HK-2 (cell line): ENCODE data around the gene APLF.
"Not testable (repeated sequence)": the region's sequence is repeated elsewhere in the genome, so short reads cannot be mapped to it uniquely, and the experiment has no call there.

Experiments used
- DNase-seq: peaks from one replicate; pipeline ENCODE4 v3.0.0-alpha.2; 2018; ENCODE audit not compliant: unreplicated experiment

Gene APLF

DNA sequence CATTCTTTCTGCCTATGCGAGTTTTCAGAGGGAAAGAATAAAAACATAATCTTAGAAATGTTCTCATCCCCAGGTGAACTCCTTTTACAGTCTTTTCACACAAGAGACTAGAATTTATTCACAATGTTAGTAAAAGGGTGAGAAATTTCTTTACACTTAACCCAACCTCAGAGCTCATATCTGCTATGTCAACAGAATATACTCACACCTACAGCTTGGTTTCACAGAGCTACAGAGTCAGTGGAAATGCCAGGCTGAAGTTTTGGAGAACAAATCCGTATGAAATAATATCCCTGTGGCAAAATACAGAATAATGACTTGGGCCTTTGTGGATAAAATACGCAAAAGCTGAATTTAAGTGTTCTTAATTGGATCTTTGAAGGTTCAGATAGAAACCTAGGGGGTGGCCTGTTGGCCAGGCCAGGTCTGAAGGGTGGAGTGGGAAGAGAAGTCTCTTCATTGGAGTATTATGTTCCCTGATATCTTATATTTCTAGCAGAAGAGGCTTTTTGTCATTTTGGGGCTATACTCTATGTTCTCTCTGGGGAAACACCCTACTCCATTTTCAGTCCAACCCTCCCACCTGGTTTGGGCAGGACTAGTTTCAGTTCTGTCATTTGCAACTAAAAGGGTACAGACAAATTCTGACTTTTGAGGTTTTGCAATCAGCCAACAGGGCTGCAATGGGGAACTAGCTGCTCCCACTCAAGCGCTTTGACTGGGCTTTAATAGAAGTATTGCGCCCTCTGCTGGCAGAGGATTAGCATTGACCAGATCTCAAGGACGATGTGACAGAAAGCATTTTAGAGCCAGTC, 26.0 kb upstream of the APLF start:
- peak; percentile 60 for DNase-seq

DNA sequence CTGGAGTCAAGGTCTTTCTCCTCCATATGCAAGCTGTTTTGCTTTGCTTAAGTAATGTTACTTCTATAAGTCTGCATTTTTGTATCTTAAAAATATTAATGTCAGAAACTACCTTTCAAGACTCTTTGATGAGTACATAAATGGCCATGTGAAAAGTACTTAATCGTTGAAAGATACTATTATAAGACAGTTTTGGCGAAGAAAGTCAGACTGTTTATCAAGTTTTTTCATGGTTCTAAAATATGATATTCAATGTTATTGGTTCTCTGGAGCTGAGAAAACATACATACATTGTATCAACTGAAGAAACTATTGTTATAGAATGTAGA, 25.4 kb upstream of the APLF start:
- DNase-seq: no peak

- DNase-seq: not testable (repeated sequence)
Observed at GRCh38 chr2:68446425-68446824, 21.0 kb upstream of the APLF start.

GRCh38 chr2:68447118-68447517, 20.3 kb upstream of the APLF start:
- DNase-seq: no peak

- no peak for DNase-seq
Observed at GRCh38 chr2:68448671-68449653, 18.4 kb upstream of the APLF start.

DNA sequence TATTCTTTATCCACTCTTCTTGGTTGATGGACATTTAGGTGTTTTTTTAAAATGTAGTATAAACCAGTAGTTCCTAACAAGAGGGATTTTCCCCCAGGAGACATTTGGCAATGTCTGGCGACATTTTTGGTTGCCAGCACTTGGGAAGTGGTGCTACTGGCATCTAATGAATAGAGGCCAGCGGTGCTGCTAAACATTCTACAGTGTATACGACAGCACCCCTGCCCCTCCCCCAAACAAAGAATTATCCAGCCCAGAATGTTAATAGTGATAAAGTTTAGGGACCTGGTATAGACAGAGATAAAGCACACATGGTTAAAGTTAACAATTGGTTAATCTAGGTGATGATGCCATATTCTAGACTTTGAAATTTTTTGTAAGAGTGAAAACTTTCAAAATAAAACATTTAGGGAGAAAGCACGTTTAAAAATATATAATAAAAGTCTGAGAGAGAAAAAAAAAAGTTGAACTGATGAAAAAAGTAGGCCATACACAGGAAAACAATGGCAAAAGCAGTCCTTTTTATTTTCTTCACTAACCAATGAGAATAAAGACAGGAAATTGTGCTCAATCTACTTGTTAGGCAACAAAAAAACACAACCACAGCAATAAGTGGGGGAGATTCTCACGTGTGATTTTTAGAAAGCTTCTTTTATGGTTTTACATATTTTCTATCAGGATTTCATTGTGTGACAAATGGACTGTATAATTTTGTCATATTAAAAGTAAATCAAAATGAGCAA, 15.1 kb upstream of the APLF start:
- DNase-seq: no peak

- no peak for DNase-seq
Observed at GRCh38 chr2:68453761-68454360, 13.5 kb upstream of the APLF start.

GRCh38 chr2:68454719-68455118, 12.7 kb upstream of the APLF start:
- DNase-seq: no peak

- DNase-seq: no peak
Observed at GRCh38 chr2:68456198-68456597, 11.2 kb upstream of the APLF start.

DNA sequence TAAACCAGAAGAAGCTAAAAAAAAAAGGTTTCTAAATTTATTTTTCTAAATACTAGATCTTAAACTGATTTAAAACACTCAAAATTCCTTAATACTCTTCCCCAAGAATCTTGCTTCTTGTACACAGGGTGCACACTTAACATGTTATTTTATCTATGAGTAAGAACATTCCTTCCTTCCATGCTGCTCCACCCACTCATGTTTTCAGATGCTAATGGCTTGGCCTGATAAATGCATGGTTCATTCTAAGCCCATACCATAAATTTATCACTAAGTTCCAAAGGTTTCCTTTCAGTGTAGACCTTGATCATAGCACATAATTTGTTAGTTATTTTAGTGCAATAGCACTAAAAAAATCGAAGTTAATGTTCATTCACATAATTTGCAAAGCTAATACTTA, 8.4 kb upstream of the APLF start:
- DNase-seq: no peak

DNA sequence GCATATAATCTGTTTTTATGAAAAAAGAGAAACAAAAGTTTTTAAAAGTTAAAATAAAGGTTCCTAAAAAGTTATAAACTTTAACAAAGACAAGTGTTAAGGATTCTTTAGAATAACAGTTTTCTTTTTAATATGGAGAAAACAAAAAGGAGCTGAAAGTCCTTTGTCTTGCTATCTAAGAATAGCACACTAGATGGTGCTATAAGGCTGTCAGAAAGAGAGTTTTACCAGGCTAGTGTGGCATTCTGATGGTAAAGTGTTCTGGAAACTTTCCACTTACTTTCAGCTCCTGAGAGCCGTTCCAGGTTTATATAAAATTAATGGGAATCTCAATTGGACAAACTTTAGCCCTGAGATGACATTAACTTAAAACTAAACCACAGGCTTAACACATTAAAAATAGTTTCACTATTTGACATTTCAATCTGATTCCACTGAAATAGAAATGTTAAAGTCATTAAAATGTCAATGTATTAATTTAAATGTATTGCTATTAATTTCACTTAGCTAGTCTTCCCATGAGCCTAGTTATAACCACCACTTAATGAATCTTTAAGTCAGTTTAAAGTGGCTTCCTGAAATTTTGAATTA, 4.0 kb upstream of the APLF start:
- no peak for DNase-seq

DNA sequence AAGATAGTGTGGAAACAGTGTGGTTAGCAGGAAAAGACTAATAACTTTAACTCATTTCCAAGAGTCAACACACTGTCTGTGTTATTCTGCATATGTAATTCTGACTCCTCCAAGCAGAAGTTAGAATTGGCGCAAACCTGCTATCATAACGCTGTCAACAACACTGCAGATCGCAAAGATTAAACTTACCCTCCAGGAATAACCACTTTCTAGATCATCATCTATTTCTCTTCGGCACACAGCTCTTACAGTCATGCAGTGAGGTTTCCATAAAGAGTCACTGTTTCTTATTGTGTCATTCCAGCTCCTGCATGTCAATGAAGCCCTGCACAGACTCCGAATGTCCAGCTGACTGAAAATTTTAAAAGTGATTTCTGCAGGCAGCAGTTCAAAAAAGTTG, 2.7 kb upstream of the APLF start:
- no peak for DNase-seq

- DNase-seq: no peak
Observed at GRCh38 chr2:68465081-68465916, 2.1 kb upstream of the APLF start.

DNA sequence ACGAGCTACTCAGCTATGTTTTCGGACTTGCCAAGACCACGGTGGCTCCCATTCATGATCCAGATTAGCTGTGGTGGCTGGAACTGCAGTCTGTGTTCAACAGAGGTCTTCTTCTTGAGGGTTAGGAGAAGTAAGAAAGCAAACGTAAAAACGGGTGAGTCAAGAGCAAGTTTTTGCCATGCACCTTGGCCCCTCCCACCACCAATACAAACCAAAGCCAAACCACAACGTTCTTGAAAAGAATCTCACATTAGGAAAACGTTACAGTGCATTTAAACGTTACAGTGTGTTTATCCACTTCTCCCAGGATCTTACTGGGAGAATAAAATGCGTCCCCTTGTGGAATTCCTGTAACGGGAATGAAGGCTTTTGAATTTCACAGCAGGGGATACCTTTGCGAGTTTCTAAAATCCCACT, 1.0 kb upstream of the APLF start:
- peak; percentile 16 for DNase-seq

GRCh38 chr2:68466778-68467076, 658 bp upstream of the APLF start:
- DNase-seq: no peak

DNA sequence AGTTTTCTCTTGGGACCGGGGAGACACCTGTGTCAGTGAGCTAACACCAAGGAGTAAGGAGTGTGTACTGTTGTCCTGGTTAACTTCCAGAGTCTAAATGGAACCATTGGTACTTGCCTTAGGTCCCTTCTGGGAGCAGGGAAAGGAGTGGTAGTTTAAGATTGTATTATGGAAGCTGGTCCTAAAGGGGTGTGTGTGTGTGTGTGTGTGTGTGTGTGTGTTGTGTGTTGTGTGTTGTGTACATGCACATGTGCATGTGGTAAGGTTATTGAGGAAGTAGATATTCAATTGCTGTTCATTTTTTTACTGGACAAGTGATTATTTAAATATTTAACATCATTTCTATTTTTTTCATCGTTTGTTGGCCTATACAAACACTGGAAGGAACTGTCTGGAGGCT, 1.4 kb downstream of the APLF start:
- no peak for DNase-seq

- no peak for DNase-seq
Observed at GRCh38 chr2:68469935-68470334, 2.5 kb downstream of the APLF start.

GRCh38 chr2:68471385-68471784, 4.0 kb downstream of the APLF start:
- DNase-seq: no peak

GRCh38 chr2:68472796-68473414, 5.5 kb downstream of the APLF start:
- DNase-seq: no peak

- no peak for DNase-seq
Observed at GRCh38 chr2:68475110-68475509, 7.7 kb downstream of the APLF start.
